ENCODE measurements around the gene OSBPL6.

Gene OSBPL6

DNA sequence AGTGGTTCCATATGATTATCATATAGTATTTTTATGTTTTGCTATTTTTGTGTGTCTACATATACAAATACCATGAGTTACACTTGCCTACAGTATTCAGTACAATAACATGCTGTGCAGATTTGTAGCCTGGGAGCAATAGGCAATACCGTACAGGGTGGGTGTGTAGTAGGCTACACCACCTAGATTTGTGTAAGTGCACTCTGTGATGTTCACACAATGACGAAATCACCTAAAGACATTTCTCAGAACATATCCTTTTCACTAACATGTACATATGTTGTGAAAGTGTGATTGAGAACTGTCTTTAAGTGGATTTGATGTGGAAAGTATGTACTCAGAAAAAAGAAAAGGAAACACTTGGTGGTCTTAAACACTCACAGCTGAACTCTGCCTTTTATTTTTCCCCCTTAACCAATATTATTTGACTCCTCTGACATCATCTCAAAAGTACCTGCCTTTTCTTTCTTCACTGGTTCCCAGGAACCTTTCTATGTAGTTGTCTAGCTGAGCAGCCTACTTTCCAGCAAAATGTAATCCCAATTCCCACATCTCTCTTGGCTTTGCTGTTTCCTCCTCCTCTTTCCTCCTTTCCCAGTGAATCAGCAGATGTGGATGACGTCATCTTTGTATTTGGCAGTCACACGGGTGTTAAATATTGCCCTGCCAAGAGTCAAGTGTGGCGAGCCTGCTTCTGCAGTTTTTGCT, 47.7 kb downstream of the OSBPL6 start:
- DNase-seq: no peak

DNA sequence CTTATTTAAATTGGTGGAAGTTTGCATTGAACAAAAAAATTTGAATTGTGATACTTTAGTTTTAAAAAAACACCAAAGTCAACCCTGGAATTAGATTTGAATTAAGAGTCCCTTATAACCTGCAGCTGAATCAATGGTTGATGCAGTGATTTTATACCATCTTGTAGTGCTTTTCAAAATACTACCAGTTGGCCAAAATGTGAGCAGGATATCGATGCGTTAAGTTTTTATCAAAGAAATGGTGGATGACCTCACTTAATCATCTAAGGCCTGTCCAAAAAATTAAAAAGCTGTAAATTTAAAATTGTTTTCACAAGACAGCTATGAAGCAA, 48.2 kb downstream of the OSBPL6 start:
- DNase-seq: no peak

DNA sequence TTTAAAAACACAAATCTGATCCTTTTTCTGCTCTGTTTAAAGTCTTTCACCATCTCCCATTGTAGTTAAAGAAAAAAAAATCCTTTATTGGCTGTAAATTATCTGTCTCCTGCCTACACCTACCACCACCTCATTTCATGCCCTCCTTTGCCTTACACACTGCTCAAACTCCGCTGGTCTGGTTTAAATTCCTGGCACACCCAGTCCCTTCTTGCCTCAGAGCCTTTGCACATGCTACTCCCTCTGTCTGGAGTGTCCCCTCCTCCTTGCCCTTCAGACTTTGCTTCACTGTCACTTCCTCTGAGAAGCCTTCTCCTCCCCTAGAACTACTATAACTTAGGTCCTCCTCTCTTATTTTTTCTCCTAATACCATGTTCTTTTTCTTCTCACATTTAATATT, 49.6 kb downstream of the OSBPL6 start:
- DNase-seq: no peak

DNA sequence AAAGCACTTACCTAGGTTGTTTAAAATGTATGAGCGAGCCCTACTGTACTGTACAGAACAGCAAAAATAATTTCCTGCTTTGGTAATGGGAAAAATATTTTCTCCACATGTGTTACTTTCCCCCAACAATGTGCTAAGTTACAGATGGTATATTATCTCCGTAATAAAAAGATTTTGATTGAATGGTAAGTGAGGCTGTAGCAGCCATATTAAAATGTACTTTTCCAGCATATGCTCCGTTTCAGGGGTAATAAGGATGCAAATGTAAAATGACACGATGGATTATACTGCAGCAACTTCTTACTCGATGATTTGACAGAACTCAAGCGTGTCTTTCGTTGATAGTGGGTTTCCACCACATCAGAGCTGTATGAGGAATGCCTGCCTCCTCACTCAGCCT, 50.5 kb downstream of the OSBPL6 start:
- no peak for DNase-seq

DNA sequence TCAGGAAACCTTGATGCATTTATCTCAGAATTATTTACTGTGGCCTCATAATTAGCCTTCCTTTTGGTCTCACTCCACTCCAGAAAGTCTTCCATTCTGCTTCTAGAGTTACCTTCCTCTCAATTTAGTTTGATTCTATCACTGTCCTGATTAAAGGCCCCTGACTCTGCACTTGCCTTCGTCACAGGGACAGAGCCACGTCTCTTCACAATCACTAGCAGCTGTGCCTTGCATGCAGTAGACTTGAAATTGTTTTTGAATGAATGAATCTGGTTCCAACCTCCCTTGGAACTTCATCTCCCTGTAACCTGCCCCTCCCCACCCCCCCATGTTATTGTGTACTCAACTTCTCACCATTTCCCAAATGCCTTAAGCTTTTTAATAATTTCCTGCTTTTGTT, 52.4 kb downstream of the OSBPL6 start:
- DNase-seq: no peak

DNA sequence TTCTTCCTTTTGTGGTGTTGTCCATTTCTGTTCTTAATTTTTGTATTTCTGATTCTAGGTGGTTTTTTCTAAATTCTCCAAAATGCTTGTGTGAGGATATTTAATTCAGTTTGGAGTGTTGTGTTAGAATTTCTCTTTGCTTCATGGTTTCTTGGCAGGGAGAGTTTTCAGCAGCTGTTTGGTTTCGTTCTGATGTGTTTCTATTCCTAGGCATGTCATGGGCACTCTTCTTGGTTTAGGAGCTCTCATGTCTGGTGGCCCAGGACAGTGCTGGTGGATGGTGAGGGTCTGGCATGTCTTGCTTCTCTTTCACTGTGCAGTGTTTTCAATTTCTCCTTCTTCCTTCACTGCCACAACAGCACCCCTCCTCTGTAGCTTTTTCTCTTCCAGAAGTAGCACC, 52.9 kb downstream of the OSBPL6 start:
- no peak for DNase-seq

DNA sequence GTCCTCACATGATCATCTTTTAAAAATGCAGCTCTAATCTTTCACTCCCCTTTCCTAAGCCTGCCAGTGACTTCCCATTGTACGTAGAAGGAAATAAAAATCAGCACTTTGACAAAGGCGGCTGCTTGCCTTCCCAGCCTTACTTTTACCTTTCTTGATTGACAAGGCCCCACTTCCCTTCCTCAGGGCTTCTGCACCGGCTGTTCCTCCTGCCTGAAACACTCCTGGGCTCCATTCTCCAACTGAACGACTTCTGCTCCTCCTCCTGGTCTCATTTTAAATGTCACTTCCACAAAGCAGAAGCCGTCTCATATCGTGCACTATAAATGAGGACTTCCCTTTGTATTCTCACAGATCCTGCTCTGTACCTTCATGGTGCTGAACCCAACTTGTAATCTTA, 56.1 kb downstream of the OSBPL6 start:
- DNase-seq: no peak

DNA sequence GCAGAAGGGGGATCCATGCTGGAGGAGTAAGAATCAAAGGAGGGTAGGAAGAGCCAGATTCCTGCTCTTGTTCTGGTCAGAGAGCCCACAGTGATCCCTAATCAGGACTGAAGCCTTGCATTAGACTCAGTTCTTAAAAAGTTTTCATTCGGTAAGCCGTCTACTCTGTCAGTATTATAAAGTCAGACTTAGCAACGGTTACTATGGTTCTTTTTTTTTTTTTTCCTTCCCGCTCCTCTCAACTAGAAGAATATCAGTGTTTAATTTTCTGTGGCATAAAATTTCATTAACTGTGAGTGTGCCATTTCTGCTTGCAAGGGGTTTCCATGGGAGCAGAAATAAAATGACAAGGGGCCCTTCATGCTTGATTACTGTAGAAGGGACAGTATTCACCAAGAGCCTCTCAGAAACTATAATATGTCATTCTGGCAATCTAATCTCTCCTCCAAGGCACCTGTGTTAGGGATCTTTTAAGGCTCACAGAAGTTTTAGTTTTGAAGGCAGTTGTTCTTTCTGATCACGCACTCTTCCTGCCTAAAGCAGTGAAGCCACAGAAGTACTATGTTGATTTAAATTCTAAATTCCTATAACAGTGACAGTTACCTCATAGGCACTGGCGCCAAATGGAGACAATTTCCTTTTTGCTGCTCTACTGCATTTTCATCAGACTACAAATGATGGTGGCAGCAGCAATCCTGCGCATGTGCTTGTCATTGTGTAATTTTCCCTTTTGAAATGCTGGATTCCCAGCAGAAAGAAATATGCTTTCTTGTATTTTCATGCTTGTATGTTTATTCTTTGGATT, 57.0 kb downstream of the OSBPL6 start:
- no peak for DNase-seq

DNA sequence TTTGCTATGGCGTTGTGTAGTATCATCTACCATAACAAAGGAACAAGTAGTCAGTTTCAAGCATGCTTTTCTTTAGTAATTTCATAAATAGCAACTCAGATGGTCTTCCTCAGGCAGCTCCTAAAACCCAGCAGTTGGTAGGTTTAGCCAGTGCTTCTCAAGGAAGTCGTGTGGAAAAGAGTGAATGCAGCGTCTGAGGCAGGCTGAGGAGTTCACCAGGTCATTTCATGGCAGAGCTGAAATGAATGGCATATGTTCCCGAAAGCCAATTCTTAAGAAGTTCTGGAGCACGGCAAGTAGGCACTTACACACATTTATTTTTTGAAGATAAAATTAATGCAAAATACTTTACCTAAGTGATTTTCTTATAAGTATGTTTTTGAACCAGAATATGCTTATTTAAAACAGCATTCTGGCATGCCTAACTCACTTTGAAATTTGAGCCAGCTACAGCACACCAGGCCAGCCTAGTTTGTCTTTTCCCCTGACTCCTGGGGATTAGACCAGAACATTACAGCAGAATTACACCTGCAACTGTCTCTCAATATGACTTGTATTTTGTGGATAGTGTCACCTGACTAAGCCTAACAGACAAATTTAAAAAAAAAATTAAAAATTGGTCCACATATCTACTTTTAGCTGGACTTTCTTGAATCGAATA, 62.2 kb downstream of the OSBPL6 start:
- no peak for DNase-seq

DNA sequence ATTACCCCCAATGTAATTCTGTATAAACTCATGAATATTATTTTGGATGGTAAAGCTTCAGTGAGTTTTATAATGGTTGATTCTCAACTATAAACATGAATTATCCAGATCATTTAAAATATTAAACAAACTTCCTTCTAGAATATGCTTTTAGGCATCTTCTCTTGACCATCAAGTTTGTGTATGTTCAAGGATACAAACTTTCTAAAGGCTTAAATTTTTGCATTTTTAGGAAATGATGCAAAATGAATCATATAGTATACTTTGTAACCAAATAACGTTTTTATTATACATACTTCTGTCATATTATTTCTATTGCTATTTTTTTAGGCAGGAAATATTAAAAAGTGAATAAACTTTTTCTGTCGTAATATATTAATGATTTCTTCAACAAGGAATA, 62.8 kb downstream of the OSBPL6 start:
- DNase-seq: no peak

DNA sequence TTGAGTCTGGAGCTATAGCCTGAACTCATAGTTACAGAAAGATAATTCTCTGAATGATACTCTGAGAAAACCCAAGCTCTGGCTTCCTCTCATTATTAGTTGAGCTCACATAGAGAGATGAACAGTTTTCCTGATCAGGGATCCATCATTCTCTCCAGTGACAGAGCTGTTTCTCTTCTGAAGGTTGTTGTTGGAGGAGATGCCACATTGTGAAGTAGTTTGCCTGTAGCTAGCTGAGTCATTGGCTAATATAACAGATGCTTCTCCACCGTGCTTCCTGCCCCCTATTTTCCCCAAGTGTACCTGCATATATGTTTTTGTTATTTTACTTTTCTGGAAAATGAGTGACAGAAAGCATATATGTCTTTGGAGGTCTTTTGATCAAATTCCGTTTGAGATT, 64.6 kb downstream of the OSBPL6 start:
- DNase-seq: no peak

DNA sequence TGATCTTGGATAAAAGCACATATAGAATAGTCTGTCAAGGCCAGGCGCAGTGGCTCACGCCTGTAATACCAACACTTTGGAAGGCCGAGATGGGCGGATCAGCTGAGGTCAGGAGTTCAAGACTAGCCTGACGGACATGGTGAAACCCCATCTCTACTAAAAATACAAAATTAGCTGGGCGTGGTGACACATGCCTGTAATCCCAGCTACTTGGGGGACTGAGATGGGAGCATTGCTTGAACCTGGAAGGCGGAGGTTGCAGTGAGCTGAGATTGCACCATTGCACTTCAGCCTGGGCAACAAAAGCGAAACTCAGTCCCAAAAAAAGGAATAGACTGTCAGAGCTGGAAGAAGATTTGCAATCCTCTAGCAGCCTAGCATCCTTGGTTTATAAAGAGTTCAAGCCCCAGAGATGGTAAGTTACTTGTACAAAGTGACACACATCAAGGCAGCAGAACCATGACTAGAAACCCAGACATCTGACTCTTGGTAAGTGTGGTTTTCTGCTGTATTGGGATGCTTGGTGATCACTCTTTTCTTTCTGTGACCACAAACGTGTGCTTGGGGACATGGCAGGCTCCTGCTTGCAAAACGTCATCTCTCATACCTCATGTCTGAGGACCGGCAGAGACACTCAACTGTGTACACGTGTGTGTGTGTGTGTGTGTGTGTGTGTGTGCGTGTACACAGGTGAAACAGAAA, 69.0 kb downstream of the OSBPL6 start:
- no peak for DNase-seq

DNA sequence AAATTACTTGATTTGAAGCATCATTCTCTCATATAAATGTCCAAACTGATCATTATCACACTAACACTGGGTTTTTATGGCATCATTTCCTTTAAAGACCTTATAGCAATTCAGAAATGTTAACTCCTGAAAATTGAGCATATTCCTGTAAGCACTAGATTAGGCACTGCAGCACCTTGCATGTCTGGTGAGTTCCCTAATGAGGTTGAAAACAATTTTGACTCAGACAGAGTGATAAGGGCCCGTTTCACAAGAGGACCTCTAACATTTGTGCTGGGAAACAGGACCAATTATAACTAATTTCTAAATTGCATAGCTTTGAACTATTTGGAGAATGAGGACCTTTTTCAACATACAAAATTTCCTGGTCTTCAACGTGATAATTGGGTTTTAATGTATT, 69.9 kb downstream of the OSBPL6 start:
- no peak for DNase-seq

DNA sequence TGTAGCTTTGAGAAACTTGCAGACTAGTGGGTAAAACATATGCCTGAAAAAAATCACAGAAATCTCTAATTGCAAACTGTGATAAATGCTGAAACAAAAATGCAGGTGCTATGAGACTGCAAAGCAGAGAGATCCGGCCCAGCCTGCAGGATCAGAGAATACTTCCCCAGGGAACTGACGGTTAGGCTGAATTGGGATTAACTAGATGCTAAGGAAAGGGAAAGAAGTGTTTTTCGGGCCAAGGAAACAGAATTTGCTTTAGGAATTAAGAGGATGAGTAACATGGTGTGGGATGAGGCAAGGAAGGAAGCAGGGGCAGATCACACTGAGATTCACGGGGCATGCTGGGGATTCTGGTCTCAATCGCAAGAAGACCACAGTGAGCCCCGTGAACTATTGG, 71.5 kb downstream of the OSBPL6 start:
- no peak for DNase-seq

DNA sequence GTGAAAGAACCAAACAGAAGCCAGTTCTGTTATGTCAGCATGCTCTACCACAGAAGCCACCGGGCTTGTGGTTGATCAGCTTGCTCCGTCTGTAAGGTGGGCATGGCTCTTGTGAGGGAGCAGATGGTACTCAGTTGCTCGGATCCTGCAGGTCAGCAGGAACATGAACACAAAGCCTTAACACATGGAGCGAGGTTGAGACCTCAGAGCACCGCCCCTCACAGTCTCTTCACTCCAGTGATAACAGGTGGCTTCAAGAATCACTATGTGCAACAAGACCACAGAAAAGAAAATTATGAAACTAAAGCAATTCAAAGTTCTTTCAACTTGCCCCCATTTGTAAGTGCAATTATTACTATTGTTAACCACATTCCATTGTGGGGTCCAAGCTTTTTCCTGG, 72.1 kb downstream of the OSBPL6 start:
- DNase-seq: no peak

DNA sequence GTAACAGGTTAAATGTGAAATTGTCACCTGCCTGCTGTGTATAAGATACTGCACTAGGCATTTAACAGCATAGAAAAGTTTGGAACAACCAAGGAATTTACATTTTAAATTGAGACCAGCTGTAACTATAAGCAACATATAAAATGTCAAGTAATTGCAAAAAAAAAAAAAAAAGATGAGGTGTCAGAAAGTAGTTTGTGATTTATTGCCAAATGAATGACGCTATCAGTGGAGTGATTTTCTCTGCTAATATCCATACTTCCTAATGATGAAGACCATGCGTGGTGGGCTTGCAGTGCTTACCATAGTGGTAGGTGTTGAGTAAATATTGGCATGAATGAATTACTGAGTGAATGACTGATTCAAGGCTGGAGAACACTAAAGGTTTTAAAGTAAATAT, 73.3 kb downstream of the OSBPL6 start:
- DNase-seq: no peak

DNA sequence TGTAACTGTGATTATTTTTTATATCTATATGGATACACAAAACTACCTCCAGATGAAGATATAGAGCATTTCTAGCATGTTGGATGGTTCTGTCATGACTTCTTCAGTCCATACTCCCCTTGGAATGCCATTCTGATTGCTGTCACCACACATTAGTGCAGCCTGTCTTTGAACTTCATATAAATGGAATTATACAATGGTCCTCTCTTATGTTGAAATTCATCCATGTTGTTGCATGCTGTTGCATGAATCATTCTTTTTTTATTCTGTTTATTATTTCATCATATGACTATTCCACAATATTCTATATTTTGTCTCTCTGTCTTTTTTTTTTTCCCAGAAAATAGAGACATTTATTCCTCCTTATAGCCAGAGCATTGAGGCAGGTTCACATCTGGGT, 74.1 kb downstream of the OSBPL6 start:
- no peak for DNase-seq

DNA sequence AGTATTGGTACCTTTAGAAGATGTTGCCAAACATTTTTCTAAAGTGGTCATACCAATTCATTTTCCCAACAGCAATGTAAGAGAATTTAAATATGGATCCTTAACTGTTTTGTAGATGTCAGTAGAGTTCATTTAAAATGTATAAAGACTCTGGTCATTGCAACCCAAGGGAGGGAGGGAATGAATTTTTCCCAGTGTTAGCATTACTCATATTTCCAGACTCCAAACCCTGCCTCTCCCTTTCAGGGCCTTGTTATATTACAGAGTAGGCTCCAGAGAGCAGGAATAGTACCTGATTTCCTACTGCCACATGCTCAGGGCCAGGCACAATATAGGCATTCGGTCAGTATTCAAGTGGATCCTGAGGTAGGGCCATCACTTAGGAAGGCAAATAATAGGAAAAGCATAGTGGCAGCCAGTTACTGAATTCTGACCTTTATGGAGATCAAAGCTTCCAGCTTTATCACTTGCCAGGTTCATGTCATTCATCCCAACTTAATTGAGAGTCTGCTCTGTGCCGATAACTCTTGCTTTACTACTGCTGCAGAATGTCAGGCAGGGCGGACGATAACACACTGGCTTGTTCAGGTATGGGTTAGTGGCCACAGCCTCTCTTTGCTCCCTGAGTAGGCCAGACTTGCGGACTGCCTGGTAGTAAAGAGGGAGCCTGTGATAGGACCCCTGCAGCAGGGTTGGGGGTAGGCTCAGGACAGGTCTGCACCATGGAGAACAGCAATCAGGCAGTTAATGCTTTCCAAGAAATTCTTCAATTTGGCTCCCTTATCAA, 75.3 kb downstream of the OSBPL6 start:
- DNase-seq: no peak

DNA sequence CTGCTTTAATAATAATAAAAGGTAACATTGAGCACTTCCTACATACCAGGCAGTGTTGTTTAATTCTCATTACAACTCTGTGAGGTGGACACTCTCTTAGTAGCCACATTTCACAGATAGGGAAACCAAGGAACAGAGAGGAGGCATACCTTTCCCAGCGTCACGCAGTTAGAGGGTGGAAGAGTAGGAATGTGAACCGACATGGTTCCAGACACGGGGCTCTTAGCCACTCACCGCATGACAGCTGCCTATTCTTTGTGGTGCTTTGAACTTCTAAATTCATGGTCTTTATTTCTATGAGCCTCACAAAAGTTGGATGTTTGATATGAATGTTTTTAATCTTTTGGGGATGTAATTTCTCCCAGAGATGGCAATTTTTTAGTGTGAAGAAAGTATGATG, 76.0 kb downstream of the OSBPL6 start:
- no peak for DNase-seq

DNA sequence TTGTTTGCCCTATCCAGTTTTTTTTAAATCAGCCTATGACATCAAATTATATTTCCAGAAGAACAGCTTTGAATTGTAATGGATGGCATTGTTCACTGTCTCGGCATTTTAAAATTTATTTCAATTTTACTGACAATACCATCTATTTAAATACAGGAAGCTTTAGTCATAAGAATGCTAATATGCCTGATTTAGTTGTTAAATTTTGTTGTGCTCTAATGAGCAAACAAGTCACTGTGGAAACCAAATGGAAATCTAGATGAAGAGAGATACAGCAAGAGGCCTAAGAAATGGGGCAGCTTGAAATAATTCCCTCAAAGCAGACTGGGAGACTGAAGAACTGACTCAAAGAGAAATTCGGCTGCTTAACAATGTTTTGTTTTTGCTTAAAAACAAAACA, 76.8 kb downstream of the OSBPL6 start:
- no peak for DNase-seq

DNA sequence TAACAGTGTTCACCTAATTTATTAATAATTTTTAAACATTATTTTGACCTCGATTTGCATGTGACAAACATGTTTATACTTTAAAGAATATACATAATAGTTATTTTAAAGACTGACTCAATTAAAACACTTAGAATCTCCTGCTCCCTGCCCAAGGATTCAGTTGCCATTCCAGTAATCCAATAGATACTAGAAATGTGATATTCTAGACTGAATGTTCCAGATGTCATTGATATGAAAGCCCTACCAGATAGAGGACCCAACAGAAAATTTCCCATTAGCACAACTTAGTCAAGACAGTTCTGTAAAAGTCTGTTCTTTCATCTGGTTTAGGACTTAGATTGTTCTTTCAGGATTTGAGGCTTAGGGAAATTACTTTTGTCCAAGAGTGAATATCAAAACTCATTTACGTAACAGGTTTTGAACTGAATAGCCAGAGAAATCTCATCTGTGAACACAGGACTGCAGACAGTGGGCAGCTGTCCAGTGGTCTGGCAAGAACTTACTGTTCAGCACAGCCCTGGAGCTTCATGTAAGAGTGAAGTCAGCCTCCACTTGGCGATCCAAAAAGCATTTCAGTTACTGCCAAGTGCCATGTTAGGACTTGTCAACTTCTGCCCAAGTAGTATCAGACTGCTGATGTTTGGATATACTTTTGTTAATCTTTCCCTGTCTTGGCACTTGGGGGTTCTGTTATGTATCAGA, 77.5 kb downstream of the OSBPL6 start:
- no peak for DNase-seq

DNA sequence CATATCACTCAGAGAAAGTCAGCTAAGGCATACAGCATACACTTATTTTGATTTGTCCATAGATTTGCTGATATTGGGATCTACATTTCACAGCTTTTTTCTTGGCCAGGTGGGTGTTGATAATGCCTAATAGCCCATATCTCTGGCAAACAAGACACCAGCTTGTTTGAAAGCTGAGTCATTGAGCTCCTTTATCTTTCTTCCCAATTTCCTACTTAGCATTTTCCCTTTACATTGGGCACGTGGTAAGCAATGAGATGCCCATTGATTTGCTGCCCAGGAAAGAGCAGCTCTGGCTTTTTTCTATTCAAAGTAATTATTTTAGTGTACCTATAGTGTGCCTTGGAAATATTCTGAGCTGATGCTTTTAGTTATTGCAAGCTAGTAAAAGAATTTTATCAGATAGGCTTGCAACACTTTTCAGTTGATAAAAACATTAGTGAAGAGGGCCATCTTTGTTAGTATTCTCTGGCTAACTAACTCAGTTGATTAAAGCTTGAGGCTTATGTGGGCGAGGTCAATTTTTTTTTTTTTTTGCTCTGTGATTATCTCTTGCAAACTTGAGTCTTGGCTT, 79.6 kb downstream of the OSBPL6 start:
- DNase-seq: no peak

Data from stimulated activated CD4-positive, alpha-beta T cell treated with anti-CD3 and anti-CD28 coated beads, Interleukin-2, amount 100 ng/mL, for 48 hours (primary cell).